GM21737 (cell line): ENCODE results near the gene KCNMB1.
A peak's percentile ranks its signal among the peaks of the same experiment; 100 is the strongest.

Experiments used
- ATAC-seq: cut with Tn5 transposase; IDR thresholded peaks from one replicate; pipeline ENCODE4 v1.9.1; 2021; ENCODE audit warnings: mild to moderate bottlenecking, moderate library complexity; ENCODE audit not compliant: unreplicated experiment

The KCNMB1 gene, protein sequence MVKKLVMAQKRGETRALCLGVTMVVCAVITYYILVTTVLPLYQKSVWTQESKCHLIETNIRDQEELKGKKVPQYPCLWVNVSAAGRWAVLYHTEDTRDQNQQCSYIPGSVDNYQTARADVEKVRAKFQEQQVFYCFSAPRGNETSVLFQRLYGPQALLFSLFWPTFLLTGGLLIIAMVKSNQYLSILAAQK

DNA sequence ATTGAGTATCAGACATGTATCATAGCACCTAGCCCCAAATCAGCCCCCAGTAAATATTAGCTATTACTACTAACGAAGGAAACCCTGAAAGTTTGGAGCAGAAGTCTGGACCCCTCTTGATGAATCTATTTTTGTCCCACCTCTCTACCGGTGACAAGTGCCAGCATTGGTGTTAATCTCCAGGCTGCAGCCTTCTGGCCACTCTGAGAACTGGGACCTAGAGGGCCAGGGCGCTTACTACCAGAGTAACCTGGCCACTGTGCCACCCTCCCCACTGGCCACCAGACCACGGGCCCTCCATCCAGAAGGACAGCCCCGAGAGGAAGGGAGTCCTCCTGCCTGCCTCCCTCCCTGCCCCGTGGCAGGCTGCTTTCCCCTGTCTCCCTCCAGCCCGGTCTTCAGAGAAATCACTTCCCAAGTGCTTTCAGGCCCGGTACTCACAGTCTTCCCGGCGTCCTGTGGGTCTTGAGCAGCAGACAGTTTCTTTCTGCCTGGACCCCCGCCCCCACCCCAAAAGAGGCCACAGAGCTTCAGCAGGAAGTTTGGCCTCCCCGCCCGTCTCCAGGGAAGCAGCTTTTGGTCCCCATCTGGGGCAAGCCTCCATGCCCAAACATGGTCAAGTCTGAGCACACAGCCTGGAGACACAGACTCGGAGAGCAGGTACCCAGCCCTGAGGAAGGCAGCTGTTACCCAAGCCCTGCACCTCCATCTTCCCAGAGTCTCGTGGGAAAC, at the start of gene KCNMB1:
Gene KCNMB1 (minus strand): TSS at position 550 of the 732 bp plus-strand sequence. CDS start 3,920 bp downstream, outside the sequence.
- peak; percentile 46 for ATAC-seq

DNA sequence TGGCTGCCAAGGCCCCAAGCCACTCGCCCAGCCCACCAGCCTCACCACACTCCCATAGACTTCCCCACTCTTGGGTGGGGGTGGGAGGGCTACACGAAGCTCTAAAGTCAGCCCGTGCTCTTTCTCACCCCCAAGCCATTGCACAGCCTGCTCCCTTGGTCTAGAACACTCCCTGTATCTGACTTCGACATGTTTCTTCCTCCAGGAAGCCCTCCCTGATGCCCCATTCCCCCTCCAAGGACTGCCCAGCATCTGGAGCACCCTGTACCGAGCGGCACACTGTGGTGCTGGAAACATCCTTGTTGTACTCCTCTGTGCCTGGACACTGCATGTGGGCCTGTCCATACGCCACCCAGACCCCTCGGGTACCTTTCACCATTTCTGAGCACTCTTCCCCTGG, 49.4 kb upstream of the KCNMB1 start:
- no peak for ATAC-seq

DNA sequence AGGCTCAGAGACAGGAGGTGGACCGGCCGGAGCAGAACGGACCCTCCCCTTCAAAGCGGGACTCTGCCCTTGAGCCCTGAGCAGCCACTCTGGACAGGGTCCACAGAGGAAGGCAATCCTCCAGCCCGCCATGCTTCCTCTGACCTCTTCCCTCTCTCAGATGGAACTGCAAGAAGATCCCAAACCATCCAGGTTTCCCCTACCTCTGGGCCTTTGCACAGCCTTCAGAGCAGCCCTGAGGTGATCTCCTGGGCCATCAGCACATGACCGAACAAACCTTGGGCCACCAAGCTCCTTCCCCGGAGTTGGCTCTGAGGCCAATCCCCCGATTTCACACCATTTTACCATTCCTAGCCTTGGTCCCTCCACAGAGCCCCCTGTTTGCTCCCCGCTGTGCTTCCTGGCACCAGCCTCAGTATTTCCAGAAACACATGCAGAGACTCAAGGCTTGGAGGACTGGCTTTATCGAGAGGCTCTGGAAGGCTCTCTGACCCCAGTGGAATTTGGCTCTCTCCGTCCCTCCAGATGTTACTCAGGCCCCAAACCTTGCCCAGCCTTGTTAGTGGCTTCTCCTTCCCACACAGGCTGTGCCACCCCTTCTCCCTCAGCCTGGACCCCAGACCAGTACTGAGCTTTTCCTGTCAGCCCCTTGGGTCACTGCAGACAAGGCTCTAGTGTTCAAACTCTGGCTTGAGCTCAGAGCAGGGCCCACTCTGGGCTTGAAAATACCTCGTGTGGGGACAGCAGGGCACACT, 48.6 kb upstream of the KCNMB1 start:
- ATAC-seq, result no peak

DNA sequence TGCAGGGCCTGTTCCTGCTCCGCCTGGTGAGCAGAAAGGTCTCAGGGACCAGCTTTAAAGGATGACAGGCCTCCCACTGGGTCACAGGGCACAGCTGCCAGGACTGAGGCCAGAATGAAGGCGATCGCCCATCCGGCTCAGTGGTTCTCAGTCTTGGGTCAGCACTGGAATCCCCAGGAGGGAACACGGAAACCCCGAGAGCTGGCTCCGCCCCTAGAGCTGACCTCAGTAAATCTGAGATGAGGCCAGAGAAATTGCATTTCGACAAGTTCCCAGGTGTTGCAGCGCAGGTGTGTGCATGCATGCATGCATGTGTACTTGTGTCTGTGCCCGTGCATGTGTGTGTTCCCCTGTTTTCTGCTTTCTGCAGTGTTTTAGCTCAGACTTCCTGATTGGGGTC, 47.2 kb upstream of the KCNMB1 start:
- ATAC-seq, result no peak

DNA sequence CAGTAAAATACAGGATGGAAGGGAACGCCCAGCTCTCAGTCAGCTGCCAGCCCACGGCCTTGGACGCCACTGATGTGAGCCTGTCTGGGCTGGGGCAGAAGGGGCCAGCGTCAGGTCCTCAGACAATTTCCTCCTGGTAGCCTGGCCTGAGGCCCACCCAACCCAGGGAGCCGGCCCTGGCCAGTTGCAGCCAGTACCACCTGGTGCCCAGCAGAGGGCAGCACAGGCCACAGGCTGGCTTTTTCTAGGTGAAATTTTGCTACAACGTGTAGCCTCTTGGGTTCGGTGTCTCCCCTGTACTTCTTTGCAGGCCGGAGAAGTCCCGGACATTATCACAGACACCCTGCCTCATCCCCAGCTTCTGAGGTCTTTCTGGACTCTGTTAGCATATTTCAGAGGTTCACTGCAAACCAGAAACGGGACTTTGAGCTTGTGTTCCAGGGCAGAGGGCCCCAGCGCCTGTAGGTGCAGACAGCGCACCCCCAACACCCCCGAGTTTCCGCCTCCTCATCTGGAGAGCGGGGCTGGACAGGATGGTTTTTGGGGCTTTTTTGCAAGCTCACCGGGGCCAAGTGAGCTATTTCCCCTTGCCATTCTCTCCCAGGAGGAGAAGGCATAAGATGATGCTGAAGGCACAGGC, 45.9 kb upstream of the KCNMB1 start:
- ATAC-seq, result peak; percentile 80

DNA sequence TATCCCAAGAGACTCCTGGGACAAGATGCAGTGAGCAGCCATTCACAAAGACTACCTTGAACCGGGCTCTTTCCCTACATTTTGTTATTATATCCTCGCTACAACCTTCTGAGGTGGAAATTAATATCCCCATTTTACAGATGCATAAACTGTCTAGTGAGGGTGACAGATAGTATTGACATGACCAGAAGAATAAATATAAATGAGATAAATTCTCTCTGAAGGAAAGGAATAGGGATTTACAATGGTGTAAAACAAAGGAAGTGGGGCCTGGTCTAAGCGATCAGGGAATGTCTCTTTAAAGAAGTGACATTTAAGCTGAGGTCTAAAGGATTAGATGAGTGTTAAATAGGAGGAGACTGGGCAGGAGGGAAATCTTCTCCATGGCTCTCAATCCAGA, 43.5 kb upstream of the KCNMB1 start:
- no peak for ATAC-seq

DNA sequence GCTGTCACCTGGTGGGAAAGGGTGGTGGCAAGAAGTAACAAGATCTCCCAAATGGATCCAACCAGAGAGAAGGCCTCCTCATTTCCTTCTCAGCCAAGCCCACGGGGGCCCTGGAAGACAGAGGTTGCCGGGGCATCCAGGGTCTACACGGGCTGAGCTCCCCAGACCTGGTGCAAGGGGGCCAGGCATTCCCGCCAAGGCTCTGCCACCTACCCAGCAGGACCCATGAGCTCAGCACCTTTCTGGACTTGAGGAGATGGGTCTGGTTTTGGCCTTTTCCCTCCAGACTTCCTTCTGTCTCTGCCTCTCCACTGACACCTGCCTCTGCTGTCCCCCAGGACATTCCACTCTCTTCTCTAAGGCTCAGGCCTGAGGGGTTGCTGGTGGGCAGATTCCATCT, 42.4 kb upstream of the KCNMB1 start:
- no peak for ATAC-seq

DNA sequence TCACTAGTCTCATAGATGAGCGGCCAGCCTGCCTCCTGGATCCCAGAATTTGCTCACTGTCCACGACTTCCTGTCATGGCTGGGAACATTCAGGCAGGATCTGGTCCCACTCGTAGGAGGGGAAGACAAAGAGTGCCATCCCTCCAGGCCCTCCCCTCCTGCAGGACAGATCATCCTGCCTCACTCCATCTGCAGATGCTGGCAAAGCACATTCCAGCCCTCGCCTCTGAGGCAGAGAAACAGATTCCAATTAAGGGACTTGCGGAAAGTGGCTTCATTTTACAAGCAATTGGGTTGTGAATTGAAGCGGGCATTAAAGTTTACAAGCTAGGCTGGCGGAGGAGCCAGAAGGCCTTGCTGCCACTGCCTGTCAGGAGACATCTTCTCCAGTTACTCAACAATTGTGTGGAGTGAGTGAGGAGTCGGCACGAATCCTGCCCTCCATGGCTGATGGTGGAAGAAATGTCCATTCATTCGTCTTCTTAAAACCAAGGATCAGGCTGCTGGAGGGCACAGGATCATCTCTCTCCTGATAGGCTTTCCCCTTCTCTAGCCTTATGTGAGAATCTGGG, 41.8 kb upstream of the KCNMB1 start:
- no peak for ATAC-seq

DNA sequence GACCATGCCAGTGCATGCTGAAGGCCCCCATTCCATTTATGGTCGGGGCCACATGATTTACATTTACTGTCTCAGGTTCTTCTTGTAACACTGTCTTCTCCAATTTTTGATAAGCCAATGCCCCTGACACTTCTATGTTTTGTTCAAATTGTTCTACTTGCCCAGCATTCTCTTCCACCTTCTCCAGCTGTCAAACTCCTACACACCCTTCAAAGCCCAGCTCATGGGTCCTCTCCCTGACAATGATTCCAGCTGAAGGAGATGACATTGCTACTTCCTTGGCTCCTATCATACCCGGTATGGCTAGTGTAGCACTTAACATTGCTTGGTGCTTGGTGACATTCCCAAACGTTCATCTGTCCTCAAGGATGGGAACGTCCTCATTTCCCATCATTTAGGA, 41.1 kb upstream of the KCNMB1 start:
- no peak for ATAC-seq

DNA sequence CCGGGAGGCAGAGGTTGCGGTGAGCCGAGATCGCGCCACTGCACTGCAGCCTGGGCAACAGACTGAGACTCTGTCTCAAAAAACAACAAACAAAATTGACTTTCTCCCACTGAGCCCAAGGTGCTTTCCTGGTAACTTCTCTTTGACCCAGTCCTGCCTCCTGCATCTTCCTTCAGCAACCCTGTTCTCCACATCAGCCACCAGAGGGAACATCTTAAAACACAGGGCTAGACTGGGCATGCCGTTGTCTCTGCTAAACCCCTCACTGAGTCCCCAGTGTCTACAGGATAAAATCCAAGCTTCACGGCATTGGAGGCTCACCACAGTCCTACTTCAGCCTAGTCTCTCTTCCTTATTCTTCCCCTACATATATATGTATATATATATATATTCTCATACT, 39.8 kb upstream of the KCNMB1 start:
- no peak for ATAC-seq

DNA sequence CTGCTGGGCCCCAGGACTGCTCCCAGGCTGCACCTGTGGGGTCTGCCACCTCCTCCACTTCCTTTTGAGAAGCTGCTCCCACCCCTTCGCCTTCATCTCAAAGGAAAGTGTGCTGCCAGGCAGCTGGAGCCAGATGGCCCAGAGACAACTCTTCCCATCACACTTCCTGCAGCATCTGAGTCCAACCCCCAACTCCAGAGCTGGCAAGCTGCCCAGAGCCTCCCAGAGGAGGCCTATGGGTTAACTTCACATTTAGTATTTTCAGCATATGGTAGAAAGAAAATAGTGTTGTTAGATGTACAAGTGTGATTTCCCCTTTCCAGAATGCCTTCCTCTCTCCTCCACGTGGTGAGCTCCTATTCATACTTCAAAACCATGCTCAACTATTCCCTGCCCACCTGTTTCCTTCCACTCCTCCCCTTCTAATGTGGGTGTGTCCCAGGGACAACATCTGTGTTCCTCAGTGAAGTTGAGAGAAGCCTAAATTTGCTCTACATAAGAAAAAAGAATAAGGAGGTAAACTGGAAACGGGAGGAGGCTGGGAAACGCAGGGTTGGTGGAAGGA, 38.6 kb upstream of the KCNMB1 start:
- ATAC-seq, result no peak

DNA sequence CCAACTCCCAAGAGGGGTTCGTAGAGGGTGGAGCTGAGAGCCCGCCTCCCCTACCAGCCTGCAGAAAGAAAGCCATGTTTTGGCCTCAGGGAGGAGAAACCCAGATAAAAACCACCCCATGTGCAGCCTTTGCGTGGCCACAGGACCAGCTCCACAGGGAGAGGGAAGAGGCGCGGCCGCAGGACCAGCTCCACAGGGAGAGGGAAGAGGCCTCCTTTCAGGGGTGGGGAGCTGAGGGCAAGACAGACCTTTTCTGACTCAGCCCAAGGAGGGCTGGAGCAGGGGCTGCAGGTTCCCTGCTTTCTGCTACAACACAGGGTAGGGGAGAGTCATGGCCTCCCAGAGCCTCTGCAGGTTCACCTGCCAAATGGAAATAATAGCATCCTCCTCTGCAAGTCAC, 37.6 kb upstream of the KCNMB1 start:
- no peak for ATAC-seq

DNA sequence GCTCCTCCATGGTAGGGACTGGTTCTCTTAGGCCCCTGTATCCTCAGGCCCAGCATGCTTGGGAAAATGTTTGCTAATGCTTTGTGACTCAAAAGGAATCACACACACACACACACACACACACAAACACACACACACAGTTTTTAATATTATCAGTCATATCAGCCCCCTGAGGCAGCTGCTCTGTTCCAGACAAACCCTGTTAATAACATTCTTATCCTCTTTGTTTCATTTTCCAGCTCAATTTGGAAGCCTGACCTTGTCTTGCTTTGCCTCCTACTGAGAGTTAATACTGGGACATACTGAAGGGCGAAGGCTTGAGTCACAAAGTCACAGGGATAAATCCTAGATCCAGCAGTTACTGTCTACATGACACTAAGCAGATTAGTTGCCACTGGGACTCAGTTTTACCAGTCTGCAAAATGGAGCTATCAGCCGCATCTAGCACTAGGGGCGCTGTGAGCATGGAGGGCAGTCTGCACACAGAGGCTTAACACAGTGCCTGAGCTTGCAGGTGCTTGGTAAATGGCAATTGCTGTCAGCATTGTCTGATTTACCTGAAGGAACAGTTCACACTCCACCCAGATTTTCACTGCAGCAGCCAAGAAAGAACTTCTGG, 37.1 kb upstream of the KCNMB1 start:
- ATAC-seq, result no peak

DNA sequence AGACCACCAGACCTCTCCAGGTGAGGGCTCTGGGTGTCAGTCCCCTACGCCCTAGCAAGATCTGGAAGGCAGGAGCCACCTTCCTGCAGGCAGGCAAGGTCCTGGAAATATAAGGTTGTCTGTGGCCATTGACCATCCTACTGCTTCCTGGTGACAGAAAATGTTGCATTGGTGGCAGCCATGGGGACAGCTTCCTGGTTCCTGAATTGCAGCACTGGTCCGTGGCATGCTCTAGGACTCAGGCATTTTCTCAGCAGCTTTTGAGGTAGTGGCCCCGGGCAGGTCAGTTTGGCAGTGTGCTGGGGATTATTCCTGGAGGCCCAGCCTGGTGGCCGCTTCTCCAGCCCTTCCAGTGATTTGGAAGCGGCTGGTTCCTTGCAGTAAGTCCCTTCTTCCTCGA, 36.6 kb upstream of the KCNMB1 start:
- no peak for ATAC-seq

DNA sequence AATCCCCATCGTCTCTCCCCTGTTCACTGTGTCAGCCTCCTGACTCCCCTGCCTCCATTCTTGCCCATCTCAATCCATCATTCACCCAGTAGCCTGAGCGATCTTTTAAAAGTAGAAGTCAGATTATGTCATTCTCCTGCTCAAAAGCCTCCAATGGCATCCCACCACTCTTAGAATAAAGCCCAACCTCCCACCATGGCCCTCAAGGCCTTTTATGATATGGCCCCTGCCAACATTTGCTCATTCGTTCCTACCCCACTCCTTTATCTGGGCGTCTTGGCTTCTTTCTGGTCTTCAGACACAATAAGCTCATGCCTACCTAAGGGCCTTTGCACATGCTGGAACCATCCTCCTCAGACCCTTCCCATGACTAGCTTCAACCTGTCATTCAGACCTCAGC, 35.5 kb upstream of the KCNMB1 start:
- no peak for ATAC-seq

DNA sequence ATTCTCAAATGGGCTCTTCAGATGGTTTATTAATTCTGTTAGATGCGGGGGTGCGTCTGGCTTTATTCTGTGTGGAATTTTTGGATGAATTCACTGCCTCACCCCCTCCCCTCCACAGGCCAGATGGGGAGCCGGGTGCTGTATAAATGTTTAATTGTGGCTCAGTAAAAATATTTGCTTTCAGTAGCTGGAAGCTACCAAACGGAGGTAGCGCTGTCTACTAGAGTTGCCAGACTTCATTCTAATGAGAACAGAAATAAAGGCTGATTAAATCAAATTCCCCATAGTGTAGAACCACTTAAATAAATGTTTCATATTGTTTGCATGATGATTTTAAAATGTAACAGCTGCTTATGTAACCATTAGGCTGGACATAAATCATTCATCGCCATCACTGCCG, 34.5 kb upstream of the KCNMB1 start:
- ATAC-seq, result no peak

DNA sequence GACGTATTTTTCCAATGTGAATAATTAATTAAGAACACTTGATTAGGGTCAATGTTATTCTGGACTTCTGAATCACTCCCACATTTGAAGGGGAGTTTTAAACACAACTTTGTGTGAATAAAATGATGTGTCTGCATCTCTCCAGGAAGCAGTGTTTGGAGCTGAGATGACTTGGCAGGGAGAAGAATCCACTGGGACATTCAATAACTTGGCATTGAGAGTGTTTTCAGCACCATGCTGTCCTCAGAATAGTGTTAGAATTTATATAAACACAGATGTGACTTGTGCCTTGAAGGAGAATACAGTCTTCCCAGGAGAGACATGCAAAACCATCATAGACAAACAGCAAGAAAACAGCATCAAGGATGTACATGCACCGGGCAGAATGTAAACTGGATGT, 32.7 kb upstream of the KCNMB1 start:
- ATAC-seq, result no peak

DNA sequence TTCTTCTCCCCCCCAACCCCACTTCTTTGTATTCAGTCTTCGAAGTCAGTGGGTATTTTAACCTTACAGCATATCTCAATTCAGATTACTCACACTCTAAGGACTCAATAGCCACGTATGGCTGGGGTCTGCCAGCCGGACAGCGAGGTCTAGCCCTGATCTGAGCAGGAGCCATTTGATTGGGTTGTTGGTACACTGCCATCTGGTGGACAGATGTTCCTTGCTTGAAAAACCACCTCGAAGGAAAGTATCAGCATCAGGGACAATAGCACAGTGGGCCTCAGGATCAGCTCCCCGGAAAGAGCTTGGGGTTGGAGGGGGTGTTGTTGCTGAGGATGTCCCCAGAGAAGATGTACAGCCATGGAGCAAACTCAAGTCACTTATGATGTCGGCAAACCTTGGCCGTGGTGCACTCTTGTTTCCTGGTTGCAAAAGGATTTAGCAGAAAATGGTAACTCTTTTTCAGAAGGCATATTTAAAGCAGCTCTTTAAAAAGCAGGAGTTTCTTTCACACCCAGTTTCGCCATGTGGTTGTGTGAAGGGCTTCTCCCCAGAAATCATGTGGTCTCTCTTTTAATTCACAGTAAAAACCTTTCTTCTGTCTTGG, 31.7 kb upstream of the KCNMB1 start:
- peak; percentile 57 for ATAC-seq

DNA sequence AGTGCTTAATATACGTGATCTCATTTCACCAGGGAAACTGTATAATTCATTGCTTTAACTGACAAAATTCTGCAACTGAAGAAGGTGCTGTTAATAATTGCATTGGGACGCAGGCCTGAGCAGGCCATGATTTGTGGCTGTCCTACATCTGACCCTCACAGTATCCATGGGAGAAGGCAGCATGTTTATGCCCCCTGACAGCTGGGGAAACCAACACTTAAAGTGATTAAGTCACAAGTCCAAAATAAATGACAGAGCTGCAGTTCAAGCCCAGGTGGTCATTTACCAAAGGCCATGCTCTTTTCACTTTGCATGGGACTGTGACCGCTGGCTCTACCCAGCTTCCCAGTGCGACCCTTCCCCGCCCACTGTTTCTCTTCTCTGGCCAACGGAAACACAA, 30.5 kb upstream of the KCNMB1 start:
- no peak for ATAC-seq

DNA sequence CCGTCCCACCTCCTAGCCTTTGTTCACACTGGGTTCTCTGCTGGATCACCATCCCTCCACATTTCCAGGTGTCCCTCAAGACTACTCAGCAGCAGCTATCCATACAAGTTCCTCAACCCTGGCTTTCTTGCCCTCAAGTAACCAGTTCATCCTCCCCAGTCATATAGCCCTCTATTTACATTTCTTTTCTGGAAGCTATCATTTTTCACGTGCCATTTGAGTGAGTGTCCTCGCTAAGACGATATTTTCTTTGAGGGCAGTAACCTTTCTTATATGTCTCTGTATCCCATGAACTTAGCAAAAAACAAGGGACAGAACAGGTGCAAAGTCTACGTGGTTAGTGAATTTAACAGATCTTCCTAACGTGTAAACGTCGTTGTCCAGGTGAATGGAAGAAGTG, 29.6 kb upstream of the KCNMB1 start:
- ATAC-seq, result no peak
